WERI-Rb-1 (cell line): Measurements from ENCODE around the gene CKMT2.
A peak's percentile ranks its signal among the peaks of the same experiment; 100 is the strongest.

Experiments
- DNase-seq: peaks from one replicate; pipeline ENCODE4 v3.0.0-alpha.2; 2020
- H3K27ac ChIP-seq: fragments of 250-450 bp; sonication (Bioruptor Pico); 2 replicates; pipeline ENCODE4 v1.5.1; 2020; ENCODE audit warnings: mild to moderate bottlenecking, moderate library complexity
- H3K27me3 ChIP-seq: fragments of 250-450 bp; sonication (Bioruptor Pico); 2 replicates; pipeline ENCODE4 v1.5.1; 2021; ENCODE audit warnings: mild to moderate bottlenecking, low read depth, moderate library complexity; ENCODE audit not compliant: insufficient read depth, severe bottlenecking
- H3K36me3 ChIP-seq: fragments of 250-450 bp; sonication (Bioruptor Pico); 2 replicates; pipeline ENCODE4 v1.5.1; 2020; ENCODE audit warnings: mild to moderate bottlenecking, moderate library complexity
- H3K4me3 ChIP-seq: 2 replicates; pipeline ENCODE4 v1.5.1; 2011; ENCODE audit warnings: low read depth, mild to moderate bottlenecking, control low read depth, low read length
- H3K9me3 ChIP-seq: fragments of 250-450 bp; sonication (Bioruptor Pico); 2 replicates; pipeline ENCODE4 v1.5.1; 2021; ENCODE audit warnings: mild to moderate bottlenecking, moderate library complexity; ENCODE audit not compliant: severe bottlenecking
- TF ChIP-seq, protein P1 (sequence below): IDR thresholded peaks from 2 replicates; pipeline ENCODE4 v1.5.1; 2011; ENCODE audit warnings: low read depth, mild to moderate bottlenecking, control low read depth, inconsistent platforms, low read length

Gene CKMT2

DNA sequence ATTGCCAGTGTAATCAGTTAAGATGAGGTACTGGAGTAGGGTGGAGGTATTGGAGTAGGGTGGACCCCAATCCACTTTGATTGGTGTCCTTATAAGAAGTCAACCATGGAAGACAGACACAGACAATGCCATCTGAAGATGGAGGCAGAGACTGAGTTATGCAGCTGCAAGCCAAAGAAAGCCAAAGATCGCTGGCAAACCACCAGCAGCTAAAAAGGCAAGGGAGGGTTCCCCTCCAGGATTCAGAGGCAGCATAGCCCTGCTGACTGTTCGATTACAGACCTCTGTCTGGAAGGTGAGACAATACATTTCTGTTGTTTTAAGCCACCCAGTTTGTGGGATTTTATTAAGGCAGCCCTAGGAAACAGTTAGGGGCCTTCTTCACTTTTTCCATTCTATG lies 30.5 kb upstream of the CKMT2 start:
- no peak for DNase-seq
- peaks cover 20% of the 10 kb centered on the region for H3K36me3 ChIP-seq

DNA sequence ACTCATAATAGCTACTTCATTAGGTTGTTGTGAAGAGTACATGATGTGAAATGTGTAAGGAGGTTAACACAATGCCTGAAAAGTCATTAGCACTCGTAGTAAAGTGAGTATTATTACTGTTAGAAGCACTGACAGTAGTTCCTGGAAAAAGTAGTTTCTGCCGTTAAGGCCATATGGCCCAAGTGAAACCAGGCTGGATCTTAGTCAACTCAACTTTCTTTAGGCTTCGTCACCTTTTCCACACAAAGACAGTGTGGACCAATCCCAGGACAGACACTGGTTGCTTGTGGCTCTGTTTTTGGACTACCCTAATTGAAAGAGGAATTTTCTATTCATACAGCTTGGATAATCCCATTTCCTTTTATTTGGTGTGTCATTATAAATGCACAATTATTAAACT lies 29.4 kb upstream of the CKMT2 start:
- H3K36me3 ChIP-seq = peaks cover 22% of the 10 kb centered on the region
- TF ChIP-seq, protein P1, sequence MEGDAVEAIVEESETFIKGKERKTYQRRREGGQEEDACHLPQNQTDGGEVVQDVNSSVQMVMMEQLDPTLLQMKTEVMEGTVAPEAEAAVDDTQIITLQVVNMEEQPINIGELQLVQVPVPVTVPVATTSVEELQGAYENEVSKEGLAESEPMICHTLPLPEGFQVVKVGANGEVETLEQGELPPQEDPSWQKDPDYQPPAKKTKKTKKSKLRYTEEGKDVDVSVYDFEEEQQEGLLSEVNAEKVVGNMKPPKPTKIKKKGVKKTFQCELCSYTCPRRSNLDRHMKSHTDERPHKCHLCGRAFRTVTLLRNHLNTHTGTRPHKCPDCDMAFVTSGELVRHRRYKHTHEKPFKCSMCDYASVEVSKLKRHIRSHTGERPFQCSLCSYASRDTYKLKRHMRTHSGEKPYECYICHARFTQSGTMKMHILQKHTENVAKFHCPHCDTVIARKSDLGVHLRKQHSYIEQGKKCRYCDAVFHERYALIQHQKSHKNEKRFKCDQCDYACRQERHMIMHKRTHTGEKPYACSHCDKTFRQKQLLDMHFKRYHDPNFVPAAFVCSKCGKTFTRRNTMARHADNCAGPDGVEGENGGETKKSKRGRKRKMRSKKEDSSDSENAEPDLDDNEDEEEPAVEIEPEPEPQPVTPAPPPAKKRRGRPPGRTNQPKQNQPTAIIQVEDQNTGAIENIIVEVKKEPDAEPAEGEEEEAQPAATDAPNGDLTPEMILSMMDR = no peak
- no peak for DNase-seq
- H3K27me3 ChIP-seq = no peaks in the 10 kb centered on the region
- H3K9me3 ChIP-seq = no peaks in the 10 kb centered on the region
- no peak overlapping the region for H3K27ac ChIP-seq
- H3K4me3 ChIP-seq = no peak overlapping the region

More for the DNA sequence above, 30.5 kb upstream of the CKMT2 start:
- Histone ChIP-seq H3K27ac (no peak overlapping the region), H3K4me3 (no peak overlapping the region), H3K27me3 (no peaks in the 10 kb centered on the region), H3K9me3 (no peaks in the 10 kb centered on the region)
- TF ChIP-seq, protein P1 = no peak

DNA sequence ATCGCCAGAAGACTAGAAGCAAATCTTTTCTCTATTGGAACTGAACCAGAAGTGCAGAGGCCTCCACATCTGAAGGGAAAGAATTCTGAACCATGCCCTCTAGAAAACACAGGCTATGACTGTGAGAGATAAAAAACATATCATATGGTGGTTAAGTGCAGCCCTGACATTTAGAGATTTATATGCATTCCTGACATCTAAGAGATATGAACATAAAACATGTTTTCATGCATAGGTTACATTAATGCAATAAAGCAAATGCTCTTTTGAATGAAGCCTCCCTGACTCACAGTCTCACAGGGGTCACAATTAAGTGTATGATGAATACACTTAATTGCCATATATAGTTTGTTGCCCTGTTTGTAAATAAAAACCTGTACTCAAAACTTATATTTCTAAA lies 28.9 kb upstream of the CKMT2 start:
- H3K4me3 ChIP-seq = no peak overlapping the region
- H3K9me3 ChIP-seq = no peaks in the 10 kb centered on the region
- TF ChIP-seq, protein P1 = no peak
- no peaks in the 10 kb centered on the region for H3K27me3 ChIP-seq
- no peak overlapping the region for H3K27ac ChIP-seq
- no peak for DNase-seq
- peaks cover 27% of the 10 kb centered on the region for H3K36me3 ChIP-seq

DNA sequence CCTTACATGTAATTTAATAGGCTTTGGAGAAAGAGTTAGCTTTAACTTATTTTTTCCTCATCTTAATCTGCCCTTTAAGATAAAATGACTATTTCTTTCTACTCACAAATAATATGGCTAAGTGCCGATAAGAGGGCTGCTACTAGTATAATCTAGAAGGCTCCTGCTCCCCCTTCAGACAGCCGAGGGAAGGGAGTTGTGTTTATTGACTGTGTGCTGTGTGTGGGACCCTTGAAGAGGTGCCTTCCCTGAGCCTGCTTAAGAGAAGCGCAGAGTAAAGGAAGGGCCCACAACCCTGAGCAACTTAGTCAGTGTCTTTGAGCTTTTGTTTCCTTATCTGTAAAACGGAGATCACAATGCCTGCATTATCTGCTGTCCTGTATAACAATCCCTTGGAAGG lies 28.1 kb upstream of the CKMT2 start:
- no peak for DNase-seq
- H3K27me3 ChIP-seq = no peaks in the 10 kb centered on the region
- TF ChIP-seq, protein P1 = no peak

DNA sequence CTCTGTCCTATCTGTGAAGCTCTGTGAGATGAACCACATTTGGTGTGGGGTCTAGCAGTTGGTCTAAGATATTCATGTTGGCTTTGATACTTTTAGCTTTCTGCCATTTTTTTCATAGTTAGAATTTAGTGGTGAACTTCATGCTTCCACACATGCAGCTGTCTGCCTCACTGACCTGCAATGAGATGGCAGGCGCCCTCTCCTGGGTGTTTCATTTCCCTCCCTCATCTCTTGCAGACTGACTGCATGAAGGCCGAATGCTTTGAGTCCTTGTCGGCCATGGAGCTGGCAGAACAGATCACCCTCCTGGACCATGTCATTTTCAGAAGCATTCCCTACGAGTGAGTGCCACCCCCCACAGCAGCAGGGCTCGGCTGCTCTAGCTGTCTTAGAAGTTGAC lies 26.1 kb upstream of the CKMT2 start:
- Histone ChIP-seq H3K9me3 (no peaks in the 10 kb centered on the region), H3K27ac (no peak overlapping the region), H3K36me3 (peaks cover 30% of the 10 kb centered on the region), H3K27me3 (no peaks in the 10 kb centered on the region), H3K4me3 (no peak overlapping the region)
- TF ChIP-seq, protein P1 = peak; percentile 41; the same call in 1 of the 2 replicates
- DNase-seq = no peak

More for the DNA sequence above, 28.1 kb upstream of the CKMT2 start:
- H3K27ac ChIP-seq = no peak overlapping the region
- H3K9me3 ChIP-seq = no peaks in the 10 kb centered on the region
- no peak overlapping the region for H3K4me3 ChIP-seq
- peaks cover 32% of the 10 kb centered on the region for H3K36me3 ChIP-seq

DNA sequence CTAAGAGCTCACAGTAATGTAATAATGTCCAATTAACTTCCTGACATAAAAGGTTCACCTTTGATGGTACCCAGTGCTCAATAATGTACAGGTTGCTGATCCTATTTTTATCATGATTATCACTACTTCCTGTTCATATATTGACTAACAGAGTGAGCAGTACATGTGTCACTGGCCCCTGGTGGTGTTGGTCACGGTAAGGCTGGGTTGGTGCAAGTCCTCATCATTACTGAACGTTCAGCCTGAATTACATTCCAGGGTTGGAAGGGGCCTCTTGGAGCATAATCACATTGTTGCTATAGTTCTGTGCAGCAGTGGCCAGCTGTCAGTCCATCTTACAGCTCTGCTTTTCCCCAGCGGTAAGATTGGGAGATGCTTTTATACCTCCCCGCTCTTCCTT lies 24.2 kb upstream of the CKMT2 start:
- TF ChIP-seq, protein P1 = no peak
- peaks cover 17% of the 10 kb centered on the region for H3K36me3 ChIP-seq
- H3K27ac ChIP-seq = no peak overlapping the region
- DNase-seq = no peak
- no peaks in the 10 kb centered on the region for H3K9me3 ChIP-seq
- H3K4me3 ChIP-seq = no peak overlapping the region
- H3K27me3 ChIP-seq = no peaks in the 10 kb centered on the region
